ENCODE measurements around the gene UBE2C.

Gene UBE2C

GRCh38 chr20:45832619-45833018 lies 20.2 kb downstream of the UBE2C start:
- no peak for DNase-seq (ENCODE audit: extremely low read depth, insufficient read length)
- no peaks in the 10 kb centered on the region for H3K27me3 ChIP-seq (replicated peaks; ENCODE audit: control insufficient read depth, insufficient read depth, low read length)
- H3K4me3 ChIP-seq (replicated peaks; ENCODE audit: low read depth, low read length) = no peak overlapping the region
- no peaks in the 10 kb centered on the region; the same call in 1 of the 2 replicates for H3K36me3 ChIP-seq (ENCODE audit: control insufficient read depth, insufficient read depth, low read length)
- TF ChIP-seq CTCF (IDR thresholded peaks at IDR 0.05; ENCODE audit: insufficient read depth, low read length, poor library complexity, severe bottlenecking) = no peak

- TF ChIP-seq CTCF (IDR thresholded peaks at IDR 0.05; ENCODE audit: insufficient read depth, low read length, poor library complexity, severe bottlenecking) = no peak
- peak; percentile 54 for DNase-seq (ENCODE audit: extremely low read depth, insufficient read length)
- Histone ChIP-seq H3K4me3 (replicated peaks; ENCODE audit: low read depth, low read length) (peak within 1 kb of the TSS; percentile 71), H3K36me3 (ENCODE audit: control insufficient read depth, insufficient read depth, low read length) (no peaks in the 10 kb centered on the region; the same call in 1 of the 2 replicates), H3K27me3 (replicated peaks; ENCODE audit: control insufficient read depth, insufficient read depth, low read length) (no peaks in the 10 kb centered on the region)
These were observed 20.8 kb downstream of the UBE2C start, which contains the start of gene SNX21 for GRCh38 chr20:45833030-45833882. Gene SNX21 (plus strand): TSS chr20:45833799. CDS start chr20:45833920, 121 bp downstream.

- TF ChIP-seq CTCF (IDR thresholded peaks at IDR 0.05; ENCODE audit: insufficient read depth, low read length, poor library complexity, severe bottlenecking) = no peak
- peak overlapping the region; percentile 71 for H3K4me3 ChIP-seq (replicated peaks; ENCODE audit: low read depth, low read length)
- H3K36me3 ChIP-seq (ENCODE audit: control insufficient read depth, insufficient read depth, low read length) = no peaks in the 10 kb centered on the region; the same call in 1 of the 2 replicates
- no peaks in the 10 kb centered on the region for H3K27me3 ChIP-seq (replicated peaks; ENCODE audit: control insufficient read depth, insufficient read depth, low read length)
- DNase-seq (ENCODE audit: extremely low read depth, insufficient read length) = peak; percentile 60
These were observed 21.7 kb downstream of the UBE2C start for GRCh38 chr20:45833883-45834796.

- H3K36me3 ChIP-seq (ENCODE audit: control insufficient read depth, insufficient read depth, low read length) = no peaks in the 10 kb centered on the region; the same call in 1 of the 2 replicates
- no peak overlapping the region for H3K4me3 ChIP-seq (replicated peaks; ENCODE audit: low read depth, low read length)
- DNase-seq (ENCODE audit: extremely low read depth, insufficient read length) = no peak
- H3K27me3 ChIP-seq (replicated peaks; ENCODE audit: control insufficient read depth, insufficient read depth, low read length) = no peaks in the 10 kb centered on the region
- TF ChIP-seq CTCF (IDR thresholded peaks at IDR 0.05; ENCODE audit: insufficient read depth, low read length, poor library complexity, severe bottlenecking) = no peak
These were observed 22.3 kb downstream of the UBE2C start for GRCh38 chr20:45834797-45835161.

GRCh38 chr20:45835329-45835765 lies 22.9 kb downstream of the UBE2C start:
- Histone ChIP-seq H3K27me3 (replicated peaks; ENCODE audit: control insufficient read depth, insufficient read depth, low read length) (no peaks in the 10 kb centered on the region), H3K36me3 (ENCODE audit: control insufficient read depth, insufficient read depth, low read length) (no peaks in the 10 kb centered on the region; the same call in 1 of the 2 replicates), H3K4me3 (replicated peaks; ENCODE audit: low read depth, low read length) (no peak overlapping the region)
- TF ChIP-seq CTCF (IDR thresholded peaks at IDR 0.05; ENCODE audit: insufficient read depth, low read length, poor library complexity, severe bottlenecking) = no peak
- DNase-seq (ENCODE audit: extremely low read depth, insufficient read length) = no peak
